Measurements from ENCODE around the gene GLI2. TPM values are rescaled to one million over a fixed set of nuclear protein-coding genes. Genes with fewer than 3 reads are reported as not detected.

GLI2 gene
- total RNA-seq, 1 donor from 2014 or later = 33.2 TPM

GRCh38 chr2:120775801-120776589 lies 40.3 kb downstream of the GLI2 start:
- Mint-ChIP-seq H3K27ac (ENCODE audit: unreplicated experiment) (no peak overlapping the region), H3K4me1 (ENCODE audit: unreplicated experiment) (peaks cover 48% of the 10 kb centered on the region), H3K9me3 (ENCODE audit: unreplicated experiment) (no peaks in the 10 kb centered on the region), H3K27me3 (ENCODE audit: unreplicated experiment) (no peaks in the 10 kb centered on the region), H3K4me3 (ENCODE audit: unreplicated experiment) (no peak overlapping the region), H3K36me3 (ENCODE audit: unreplicated experiment) (no peaks in the 10 kb centered on the region)
- TF ChIP-seq CTCF (IDR thresholded peaks at IDR 0.05) = no peak
- no peak for DNase-seq (ENCODE audit: extremely low spot score, unreplicated experiment)

- Mint-ChIP-seq H3K4me1 (ENCODE audit: unreplicated experiment) (peaks cover 42% of the 10 kb centered on the region), H3K36me3 (ENCODE audit: unreplicated experiment) (no peaks in the 10 kb centered on the region), H3K27me3 (ENCODE audit: unreplicated experiment) (no peaks in the 10 kb centered on the region), H3K27ac (ENCODE audit: unreplicated experiment) (no peak overlapping the region), H3K9me3 (ENCODE audit: unreplicated experiment) (no peaks in the 10 kb centered on the region), H3K4me3 (ENCODE audit: unreplicated experiment) (no peak overlapping the region)
- TF ChIP-seq CTCF (IDR thresholded peaks at IDR 0.05) = no peak
- DNase-seq (ENCODE audit: extremely low spot score, unreplicated experiment) = no peak
Measured at GRCh38 chr2:120776649-120777048, 41.0 kb downstream of the GLI2 start.

- Mint-ChIP-seq H3K36me3 (ENCODE audit: unreplicated experiment) (no peaks in the 10 kb centered on the region), H3K27me3 (ENCODE audit: unreplicated experiment) (no peaks in the 10 kb centered on the region), H3K27ac (ENCODE audit: unreplicated experiment) (no peak overlapping the region), H3K9me3 (ENCODE audit: unreplicated experiment) (no peaks in the 10 kb centered on the region), H3K4me1 (ENCODE audit: unreplicated experiment) (peaks cover 36% of the 10 kb centered on the region), H3K4me3 (ENCODE audit: unreplicated experiment) (no peak overlapping the region)
- no peak for TF ChIP-seq CTCF (IDR thresholded peaks at IDR 0.05)
- DNase-seq (ENCODE audit: extremely low spot score, unreplicated experiment) = no peak
Measured at GRCh38 chr2:120777170-120777751, 41.6 kb downstream of the GLI2 start.

- no peak for TF ChIP-seq CTCF (IDR thresholded peaks at IDR 0.05)
- no peak for DNase-seq (ENCODE audit: extremely low spot score, unreplicated experiment)
Measured at GRCh38 chr2:120777787-120778186, 42.1 kb downstream of the GLI2 start.

GRCh38 chr2:120778244-120778643 lies 42.6 kb downstream of the GLI2 start:
- no peak overlapping the region for H3K27ac Mint-ChIP-seq (ENCODE audit: unreplicated experiment)
- no peak for DNase-seq (ENCODE audit: extremely low spot score, unreplicated experiment)
- H3K4me1 Mint-ChIP-seq (ENCODE audit: unreplicated experiment) = peaks cover 29% of the 10 kb centered on the region

More at GRCh38 chr2:120777787-120778186, 42.1 kb downstream of the GLI2 start:
- H3K9me3 Mint-ChIP-seq (ENCODE audit: unreplicated experiment) = no peaks in the 10 kb centered on the region
- H3K27me3 Mint-ChIP-seq (ENCODE audit: unreplicated experiment) = no peaks in the 10 kb centered on the region
- no peak overlapping the region for H3K27ac Mint-ChIP-seq (ENCODE audit: unreplicated experiment)
- no peak overlapping the region for H3K4me3 Mint-ChIP-seq (ENCODE audit: unreplicated experiment)
- no peaks in the 10 kb centered on the region for H3K36me3 Mint-ChIP-seq (ENCODE audit: unreplicated experiment)
- H3K4me1 Mint-ChIP-seq (ENCODE audit: unreplicated experiment) = peaks cover 30% of the 10 kb centered on the region

More at GRCh38 chr2:120778244-120778643, 42.6 kb downstream of the GLI2 start:
- Mint-ChIP-seq H3K36me3 (ENCODE audit: unreplicated experiment) (no peaks in the 10 kb centered on the region), H3K9me3 (ENCODE audit: unreplicated experiment) (no peaks in the 10 kb centered on the region), H3K27me3 (ENCODE audit: unreplicated experiment) (no peaks in the 10 kb centered on the region), H3K4me3 (ENCODE audit: unreplicated experiment) (no peak overlapping the region)
- TF ChIP-seq CTCF (IDR thresholded peaks at IDR 0.05) = no peak

Measured in osteocyte (in vitro differentiated cells).